Glutamatergic neuron (in vitro differentiated cells): ENCODE data around the gene HECTD1. TPM values are rescaled to one million over a fixed set of nuclear protein-coding genes. Genes with fewer than 3 reads are reported as not detected.
"Not testable (repeated sequence)": the region's sequence is repeated elsewhere in the genome, so short reads cannot be mapped to it uniquely, and the experiment has no call there.

Experiments used
- DNase-seq: peaks from one replicate; pipeline ENCODE4 v3.0.0; 2022
- H3K27ac Mint-ChIP-seq: one replicate; pipeline ENCODE4 v1.8.0; 2020; ENCODE audit warnings: mild to moderate bottlenecking, mixed read lengths, inconsistent platforms; ENCODE audit not compliant: unreplicated experiment
- H3K27me3 Mint-ChIP-seq: one replicate; pipeline ENCODE4 v1.8.0; 2020; ENCODE audit warnings: mild to moderate bottlenecking, moderate library complexity, mixed read lengths, inconsistent platforms; ENCODE audit not compliant: unreplicated experiment
- H3K36me3 Mint-ChIP-seq: one replicate; pipeline ENCODE4 v1.8.0; 2020; ENCODE audit warnings: mild to moderate bottlenecking, mixed read lengths, inconsistent platforms; ENCODE audit not compliant: unreplicated experiment
- H3K4me1 Mint-ChIP-seq: one replicate; pipeline ENCODE4 v1.8.0; 2020; ENCODE audit warnings: mild to moderate bottlenecking, low read depth, mixed read lengths, inconsistent platforms; ENCODE audit not compliant: unreplicated experiment
- H3K4me3 Mint-ChIP-seq: one replicate; pipeline ENCODE4 v1.8.0; 2020; ENCODE audit warnings: mild to moderate bottlenecking, mixed read lengths, inconsistent platforms; ENCODE audit not compliant: unreplicated experiment
- H3K9me3 Mint-ChIP-seq: one replicate; pipeline ENCODE4 v1.8.0; 2020; ENCODE audit warnings: mild to moderate bottlenecking, moderate library complexity, mixed read lengths, inconsistent platforms; ENCODE audit not compliant: unreplicated experiment
- total RNA-seq: library from RNA; stranded (reverse); fragmentation: NEBNext Ultra II Directional; extraction: Animal tissue kit (Norgen Biotek cat#: 25700); gene quantifications from one replicate; pipeline ENCODE4 v1.2.1, GENCODE V29; 2021; ENCODE audit not compliant: unreplicated experiment
- TF ChIP-seq, protein P1 (sequence below): fragments of 200-600 bp; sonication (generic); IDR thresholded peaks from one replicate; pipeline ENCODE4 v1.5.0; 2021; ENCODE audit not compliant: partially characterized antibody, unreplicated experiment

Gene HECTD1
- total RNA-seq, 1 donor from 2014 or later, result 165 TPM

DNA sequence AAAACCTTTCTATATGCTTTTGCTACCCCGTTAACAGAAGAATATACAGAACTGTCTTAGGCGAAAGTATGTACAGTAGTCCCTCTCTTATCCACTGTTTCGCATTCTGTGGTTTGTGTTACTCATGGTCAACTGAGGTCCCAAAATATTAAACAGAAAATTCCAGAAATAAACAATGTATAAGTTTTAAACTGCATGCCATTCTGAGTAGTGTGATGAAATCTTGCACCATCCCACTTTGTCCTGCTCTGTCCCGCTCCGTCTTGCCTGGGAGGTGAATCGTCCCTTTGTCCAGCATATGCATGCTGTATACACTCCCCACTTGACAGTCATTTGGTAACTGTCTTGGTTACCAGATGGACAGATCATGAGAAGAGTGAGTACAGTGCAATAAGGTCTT lies 111.3 kb downstream of the HECTD1 start:
- TF ChIP-seq, protein P1, sequence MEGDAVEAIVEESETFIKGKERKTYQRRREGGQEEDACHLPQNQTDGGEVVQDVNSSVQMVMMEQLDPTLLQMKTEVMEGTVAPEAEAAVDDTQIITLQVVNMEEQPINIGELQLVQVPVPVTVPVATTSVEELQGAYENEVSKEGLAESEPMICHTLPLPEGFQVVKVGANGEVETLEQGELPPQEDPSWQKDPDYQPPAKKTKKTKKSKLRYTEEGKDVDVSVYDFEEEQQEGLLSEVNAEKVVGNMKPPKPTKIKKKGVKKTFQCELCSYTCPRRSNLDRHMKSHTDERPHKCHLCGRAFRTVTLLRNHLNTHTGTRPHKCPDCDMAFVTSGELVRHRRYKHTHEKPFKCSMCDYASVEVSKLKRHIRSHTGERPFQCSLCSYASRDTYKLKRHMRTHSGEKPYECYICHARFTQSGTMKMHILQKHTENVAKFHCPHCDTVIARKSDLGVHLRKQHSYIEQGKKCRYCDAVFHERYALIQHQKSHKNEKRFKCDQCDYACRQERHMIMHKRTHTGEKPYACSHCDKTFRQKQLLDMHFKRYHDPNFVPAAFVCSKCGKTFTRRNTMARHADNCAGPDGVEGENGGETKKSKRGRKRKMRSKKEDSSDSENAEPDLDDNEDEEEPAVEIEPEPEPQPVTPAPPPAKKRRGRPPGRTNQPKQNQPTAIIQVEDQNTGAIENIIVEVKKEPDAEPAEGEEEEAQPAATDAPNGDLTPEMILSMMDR, result no peak
- no peaks in the 10 kb centered on the region for H3K36me3 Mint-ChIP-seq
- DNase-seq, result no peak
- H3K4me3 Mint-ChIP-seq, result no peak overlapping the region
- no peaks in the 10 kb centered on the region for H3K27me3 Mint-ChIP-seq
- no peaks in the 10 kb centered on the region for H3K4me1 Mint-ChIP-seq
- no peak overlapping the region for H3K27ac Mint-ChIP-seq
- H3K9me3 Mint-ChIP-seq, result no peaks in the 10 kb centered on the region

DNA sequence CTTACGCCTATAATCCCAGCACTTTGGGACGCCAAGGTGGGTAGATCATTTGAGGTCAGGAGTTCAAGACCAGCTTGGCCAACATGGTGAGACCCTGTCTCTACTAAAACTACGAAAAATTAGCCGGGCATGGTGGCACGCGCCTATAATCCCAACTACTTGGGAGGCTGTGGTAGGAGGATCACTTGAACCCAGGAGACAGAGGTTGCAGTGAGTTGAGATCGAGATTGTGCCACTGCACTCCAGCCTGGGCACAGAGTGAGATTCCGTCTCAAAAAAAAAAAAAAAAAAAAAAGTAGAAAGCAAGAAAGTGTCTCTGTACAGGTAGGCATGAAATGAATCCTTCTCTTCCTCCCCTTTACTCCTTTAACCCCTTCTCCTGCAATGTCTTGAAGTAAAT lies 111.8 kb downstream of the HECTD1 start:
- not testable (repeated sequence) for H3K9me3 Mint-ChIP-seq, H3K36me3 Mint-ChIP-seq, H3K27me3 Mint-ChIP-seq, H3K4me1 Mint-ChIP-seq, H3K27ac Mint-ChIP-seq, H3K4me3 Mint-ChIP-seq, DNase-seq

DNA sequence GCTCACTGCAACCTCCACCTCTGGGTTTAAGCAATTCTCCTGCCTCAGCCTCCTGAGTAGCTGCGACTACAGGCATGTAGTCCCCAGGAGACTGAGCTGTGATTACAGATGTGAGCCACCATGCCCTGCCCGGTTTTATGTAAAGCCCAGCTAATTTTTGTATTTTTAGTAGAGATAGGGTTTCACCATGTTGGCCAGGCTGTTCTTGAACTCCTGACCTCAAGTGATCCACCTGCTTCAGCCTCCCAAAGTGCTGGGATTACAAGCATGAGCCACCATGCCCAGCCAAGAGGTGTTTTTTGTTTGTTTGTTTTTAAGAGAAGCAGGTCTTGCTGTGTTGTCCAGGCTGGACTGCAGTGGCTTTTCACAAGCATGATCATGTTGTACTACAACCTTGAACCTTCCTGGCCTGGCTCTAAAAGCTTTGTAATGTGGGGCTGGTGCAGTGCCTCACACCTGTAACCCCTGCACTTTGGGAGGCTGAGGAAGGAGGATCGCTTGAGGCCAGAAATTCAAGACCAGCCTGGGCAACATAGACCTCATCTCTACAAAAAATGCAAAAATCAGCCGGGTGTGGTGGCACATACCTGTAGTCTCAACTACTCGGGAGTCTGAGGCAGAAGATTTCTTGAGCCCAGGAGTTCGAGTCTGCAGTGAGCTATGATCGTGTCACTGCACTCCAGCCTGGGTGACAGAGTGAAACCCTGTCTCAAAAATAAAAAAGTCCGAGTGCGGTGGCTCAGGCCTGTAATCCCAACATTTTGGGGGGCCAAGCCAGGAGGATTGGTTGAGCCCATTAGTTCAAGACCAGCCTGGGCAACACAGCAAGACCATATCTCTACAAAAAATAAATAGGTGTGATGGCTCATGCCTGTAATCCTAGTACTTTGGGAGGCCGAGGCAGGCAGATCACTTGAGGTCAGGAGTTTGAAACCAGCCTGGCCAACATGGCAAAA lies 113.4 kb downstream of the HECTD1 start:
- not testable (repeated sequence) for H3K27ac Mint-ChIP-seq, H3K4me1 Mint-ChIP-seq, H3K36me3 Mint-ChIP-seq, DNase-seq, H3K9me3 Mint-ChIP-seq, H3K27me3 Mint-ChIP-seq, H3K4me3 Mint-ChIP-seq

DNA sequence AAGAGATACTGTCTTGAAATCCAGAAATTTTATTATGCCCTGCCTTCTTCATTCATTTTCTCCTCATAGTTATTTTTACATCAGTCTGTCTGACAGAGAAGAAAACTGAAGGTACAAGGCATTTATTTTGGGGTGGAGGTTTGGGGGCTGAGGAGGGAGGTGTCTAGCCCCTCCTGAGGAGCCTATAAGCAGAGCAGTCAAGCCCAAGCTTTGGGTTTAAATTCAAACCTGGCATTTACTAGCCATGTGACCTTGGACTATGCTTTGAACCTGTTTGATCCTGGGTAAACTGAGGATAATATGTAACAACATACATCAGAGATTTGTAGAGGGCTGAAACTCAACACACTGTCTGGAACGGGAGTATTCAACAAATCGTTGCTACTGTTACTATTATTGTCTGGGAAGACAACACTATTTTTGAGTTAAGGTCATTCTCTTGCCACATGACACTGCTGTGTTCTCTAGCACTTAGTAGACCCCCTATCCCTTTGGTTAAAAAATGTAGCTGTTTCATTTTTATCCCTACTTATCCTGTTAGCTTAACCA lies 115.4 kb downstream of the HECTD1 start:
- Mint-ChIP-seq H3K36me3 (no peaks in the 10 kb centered on the region), H3K27me3 (no peaks in the 10 kb centered on the region), H3K9me3 (no peaks in the 10 kb centered on the region), H3K4me1 (no peaks in the 10 kb centered on the region), H3K4me3 (no peak overlapping the region), H3K27ac (no peak overlapping the region)
- TF ChIP-seq, protein P1, result no peak
- no peak for DNase-seq

DNA sequence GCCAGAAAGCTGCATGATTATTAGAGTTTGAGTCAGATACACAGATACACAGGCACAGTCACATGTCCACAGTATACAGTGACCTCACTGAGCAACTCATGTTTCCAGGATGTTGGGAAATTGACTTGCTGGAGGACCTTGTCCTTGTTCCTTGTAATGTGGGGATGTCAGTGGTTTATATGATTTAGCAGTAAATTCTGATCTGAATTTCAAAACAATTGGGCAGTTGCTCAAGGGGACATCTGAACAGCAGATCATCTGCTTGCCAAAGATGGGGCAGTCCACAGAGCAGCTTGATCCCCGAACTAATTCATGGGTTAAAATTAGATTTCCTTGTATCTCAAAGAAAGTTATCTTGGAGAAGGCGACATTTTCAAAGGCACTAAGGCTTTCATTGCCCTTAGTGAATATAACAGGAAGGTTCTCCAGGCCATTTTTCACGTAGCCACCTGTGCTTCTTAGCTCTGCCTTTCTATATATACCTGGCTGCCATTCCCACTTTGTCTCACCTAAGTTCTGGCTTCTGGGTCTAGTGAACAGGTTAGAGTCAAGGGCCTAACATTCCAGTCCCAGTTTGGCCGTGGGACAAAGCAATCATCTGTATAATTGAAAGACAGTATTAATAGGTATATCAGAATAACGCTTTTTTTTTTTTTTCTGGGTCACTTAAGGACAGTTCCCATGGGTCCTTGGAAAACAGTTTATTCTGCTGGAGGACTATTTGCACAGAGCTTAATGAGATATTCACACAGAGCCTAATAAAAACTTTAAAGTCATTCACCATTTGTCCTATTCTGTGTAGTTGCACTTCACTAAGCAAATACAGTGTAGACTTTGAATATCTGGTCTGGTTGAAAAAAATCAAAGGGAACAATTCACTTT lies 116.5 kb downstream of the HECTD1 start:
- TF ChIP-seq, protein P1, result no peak
- H3K36me3 Mint-ChIP-seq, result no peaks in the 10 kb centered on the region
- DNase-seq, result no peak
- H3K27me3 Mint-ChIP-seq, result no peaks in the 10 kb centered on the region
- no peaks in the 10 kb centered on the region for H3K9me3 Mint-ChIP-seq
- H3K4me3 Mint-ChIP-seq, result no peak overlapping the region
- H3K27ac Mint-ChIP-seq, result no peak overlapping the region
- H3K4me1 Mint-ChIP-seq, result no peaks in the 10 kb centered on the region

DNA sequence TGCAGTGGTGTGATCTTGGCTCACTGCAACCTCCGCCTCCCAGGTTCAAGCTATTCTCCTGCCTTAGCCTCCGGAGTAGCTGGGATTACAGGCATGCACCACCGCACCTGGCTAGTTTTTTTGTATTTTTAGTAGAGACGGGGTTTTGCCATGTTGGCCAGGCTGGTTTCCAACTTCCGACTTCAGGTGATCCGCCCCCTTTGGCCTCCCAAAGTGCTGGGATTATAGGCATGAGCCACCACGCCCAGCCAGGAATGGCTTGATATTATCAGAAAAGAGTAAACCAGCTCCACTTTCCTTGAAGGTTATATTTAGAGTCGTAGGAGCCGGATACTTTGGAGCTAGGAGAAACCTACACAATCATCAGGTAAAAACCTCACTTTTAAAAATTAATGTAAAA lies 121.1 kb downstream of the HECTD1 start:
- not testable (repeated sequence) for H3K4me1 Mint-ChIP-seq, H3K36me3 Mint-ChIP-seq, H3K27me3 Mint-ChIP-seq, H3K27ac Mint-ChIP-seq, H3K4me3 Mint-ChIP-seq, H3K9me3 Mint-ChIP-seq, DNase-seq
